H9 (cell line): Measurements from ENCODE around the gene ST7L. TPM values are rescaled to one million over a fixed set of nuclear protein-coding genes. Genes with fewer than 3 reads are reported as not detected.

Experiments used
- DNase-seq: peaks from one replicate; pipeline ENCODE4 v3.0.0-alpha.2; 2017
- H2AFZ ChIP-seq: one replicate; pipeline ENCODE4 v1.6.1; 2013; ENCODE audit warnings: mild to moderate bottlenecking, low read length, control low read depth, moderate library complexity
- H2AK5ac ChIP-seq: 2 replicates; pipeline ENCODE4 v1.6.1; 2013; ENCODE audit warnings: low read length, control low read depth, mixed read lengths; ENCODE audit not compliant: insufficient read length
- H2BK120ac ChIP-seq: one replicate; pipeline ENCODE4 v1.6.1; 2013; ENCODE audit warnings: low read depth, mild to moderate bottlenecking, low read length, control low read depth, inconsistent platforms; ENCODE audit not compliant: poor library complexity, severe bottlenecking
- H2BK12ac ChIP-seq: 2 replicates; pipeline ENCODE4 v1.6.1; 2013; ENCODE audit warnings: low read length, control low read depth, mixed read lengths, low read depth; ENCODE audit not compliant: insufficient read length
- H2BK15ac ChIP-seq: 2 replicates; pipeline ENCODE4 v1.6.1; 2013; ENCODE audit warnings: low read depth, low read length, control low read depth
- H2BK20ac ChIP-seq: one replicate; pipeline ENCODE4 v1.6.1; 2013; ENCODE audit warnings: low read depth, mild to moderate bottlenecking, low read length, control low read depth, inconsistent platforms; ENCODE audit not compliant: poor library complexity, severe bottlenecking
- H2BK5ac ChIP-seq: 2 replicates; pipeline ENCODE4 v1.6.1; 2013; ENCODE audit warnings: low read length, control low read depth, mixed read lengths; ENCODE audit not compliant: insufficient read length
- H3K14ac ChIP-seq: 2 replicates; pipeline ENCODE4 v1.6.1; 2013; ENCODE audit warnings: low read length, control low read depth; ENCODE audit not compliant: insufficient read depth
- H3K18ac ChIP-seq: 2 replicates; pipeline ENCODE4 v1.6.1; 2013; ENCODE audit warnings: low read depth, mild to moderate bottlenecking, mixed read lengths, low read length, control low read depth; ENCODE audit not compliant: insufficient read length
- H3K23ac ChIP-seq: 2 replicates; pipeline ENCODE4 v1.6.1; 2013; ENCODE audit warnings: low read length, control low read depth, mixed read lengths, low read depth; ENCODE audit not compliant: insufficient read length
- H3K23me2 ChIP-seq: 2 replicates; pipeline ENCODE4 v1.6.1; 2013; ENCODE audit warnings: low read depth, mild to moderate bottlenecking, mixed read lengths, low read length, control low read depth; ENCODE audit not compliant: insufficient read length, poor library complexity, severe bottlenecking
- H3K27ac ChIP-seq: 2 replicates; pipeline ENCODE4 v1.5.1; 2013; ENCODE audit warnings: low read length, control low read depth, mixed read lengths, low read depth; ENCODE audit not compliant: insufficient read length
- H3K27me3 ChIP-seq: 2 replicates; pipeline ENCODE4 v1.6.1; 2013; ENCODE audit warnings: low read length, control low read depth, inconsistent platforms; ENCODE audit not compliant: insufficient read depth
- H3K4ac ChIP-seq: 2 replicates; pipeline ENCODE4 v1.6.1; 2013; ENCODE audit warnings: low read depth, mild to moderate bottlenecking, control low read depth, inconsistent platforms, low read length, moderate library complexity
- H3K4me1 ChIP-seq: 2 replicates; pipeline ENCODE4 v1.6.1; 2013; ENCODE audit warnings: low read length, control low read depth, inconsistent platforms; ENCODE audit not compliant: insufficient read depth
- H3K4me2 ChIP-seq: 2 replicates; pipeline ENCODE4 v1.6.1; 2013; ENCODE audit warnings: low read length, control low read depth, mixed read lengths; ENCODE audit not compliant: insufficient read length, insufficient read depth
- H3K56ac ChIP-seq: 2 replicates; pipeline ENCODE4 v1.6.1; 2013; ENCODE audit warnings: low read depth, mild to moderate bottlenecking, mixed read lengths, low read length, control low read depth; ENCODE audit not compliant: insufficient read length
- H3K79me1 ChIP-seq: 2 replicates; pipeline ENCODE4 v1.6.1; 2013; ENCODE audit warnings: low read depth, mild to moderate bottlenecking, moderate library complexity, low read length, control low read depth, inconsistent platforms; ENCODE audit not compliant: insufficient read depth, poor library complexity, severe bottlenecking
- H3K79me2 ChIP-seq: 2 replicates; pipeline ENCODE4 v1.6.1; 2013; ENCODE audit warnings: low read length, control low read depth, inconsistent platforms; ENCODE audit not compliant: insufficient read depth
- H3K9ac ChIP-seq: 2 replicates; pipeline ENCODE4 v1.6.1; 2013; ENCODE audit warnings: low read length, control low read depth, mixed read lengths; ENCODE audit not compliant: insufficient read length; ENCODE audit errors: extremely low read depth
- H3K9me3 ChIP-seq: one replicate; pipeline ENCODE4 v1.6.1; 2013; ENCODE audit warnings: low read depth, low read length, inconsistent platforms; ENCODE audit not compliant: control insufficient read depth
- H3T11ph ChIP-seq: one replicate; pipeline ENCODE4 v1.6.1; 2013; ENCODE audit warnings: mild to moderate bottlenecking, low read length, control low read depth, inconsistent platforms
- H4K20me1 ChIP-seq: one replicate; pipeline ENCODE4 v1.6.1; 2013; ENCODE audit not compliant: control insufficient read depth, insufficient read length, insufficient read depth
- H4K5ac ChIP-seq: 2 replicates; pipeline ENCODE4 v1.6.1; 2013; ENCODE audit warnings: low read depth, mild to moderate bottlenecking, mixed read lengths, low read length, control low read depth; ENCODE audit not compliant: insufficient read length
- H4K8ac ChIP-seq: replicated peaks from 2 replicates; pipeline ENCODE4 v1.6.1; 2013; ENCODE audit warnings: low read length, control low read depth, mixed read lengths, low read depth; ENCODE audit not compliant: insufficient read length
- H4K91ac ChIP-seq: 2 replicates; pipeline ENCODE4 v1.6.1; 2013; ENCODE audit warnings: low read depth, mild to moderate bottlenecking, moderate library complexity, mixed read lengths, low read length, control low read depth; ENCODE audit not compliant: insufficient read length
- H3K27ac Mint-ChIP-seq, 3 experiments: 2 replicates in 2 of 3; 3 replicates in 1 of 3; pipeline ENCODE4 v1.8.0; 2020 to 2021; ENCODE audit warnings: mixed read lengths in 3 of 3, mild to moderate bottlenecking in 1 of 3, moderate library complexity in 1 of 3
- H3K27me3 Mint-ChIP-seq: 2 replicates; pipeline ENCODE4 v1.8.0; 2021; ENCODE audit warnings: low read depth, mild to moderate bottlenecking, moderate library complexity, mixed read lengths
- H3K36me3 Mint-ChIP-seq, 3 experiments: 2 replicates in 2 of 3; 3 replicates in 1 of 3; pipeline ENCODE4 v1.8.0; 2020 to 2021; ENCODE audit warnings: low read depth in 3 of 3, mixed read lengths in 3 of 3; ENCODE audit not compliant: insufficient read depth in 1 of 3
- H3K4me1 Mint-ChIP-seq, 2 experiments: 2 replicates each; pipeline ENCODE4 v1.8.0; 2020; ENCODE audit warnings: mixed read lengths in 2 of 2
- H3K4me3 Mint-ChIP-seq, 2 experiments: 2 replicates in 1 of 2; 3 replicates in 1 of 2; pipeline ENCODE4 v1.8.0; 2020 to 2021; ENCODE audit warnings: mild to moderate bottlenecking in 2 of 2, mixed read lengths in 2 of 2, moderate library complexity in 1 of 2
- H3K9me3 Mint-ChIP-seq, 2 experiments: 2 replicates in 1 of 2; 3 replicates in 1 of 2; pipeline ENCODE4 v1.8.0; 2020; ENCODE audit warnings: mild to moderate bottlenecking in 2 of 2, mixed read lengths in 2 of 2, moderate library complexity in 1 of 2
- WGBS: extraction: QIAGEN DNeasy Blood & Tissue Kit; methylation state at CpG from one replicate; pipeline ENCODE4 v1.1.7; 2013; ENCODE audit warnings: missing lambda C conversion rate, low lambda C conversion rate, mixed read lengths; ENCODE audit not compliant: insufficient read length; ENCODE audit errors: extremely low coverage; 5-methylcytosine and 5-hydroxymethylcytosine counted together
- total RNA-seq: library from RNA; stranded (reverse); gene quantifications from 2 replicates; pipeline ENCODE4 v1.2.1, GENCODE V29; 2021
- TF ChIP-seq, protein P1 (sequence below): fragments of 200-600 bp; sonication (generic); conservative IDR thresholded peaks from 3 replicates; pipeline ENCODE4 v1.8.0; 2021; ENCODE audit warnings: antibody characterized with exemption, mild to moderate bottlenecking

ST7L gene
- total RNA-seq, 1 experiment from 2014 or later: 16.0 TPM

DNA sequence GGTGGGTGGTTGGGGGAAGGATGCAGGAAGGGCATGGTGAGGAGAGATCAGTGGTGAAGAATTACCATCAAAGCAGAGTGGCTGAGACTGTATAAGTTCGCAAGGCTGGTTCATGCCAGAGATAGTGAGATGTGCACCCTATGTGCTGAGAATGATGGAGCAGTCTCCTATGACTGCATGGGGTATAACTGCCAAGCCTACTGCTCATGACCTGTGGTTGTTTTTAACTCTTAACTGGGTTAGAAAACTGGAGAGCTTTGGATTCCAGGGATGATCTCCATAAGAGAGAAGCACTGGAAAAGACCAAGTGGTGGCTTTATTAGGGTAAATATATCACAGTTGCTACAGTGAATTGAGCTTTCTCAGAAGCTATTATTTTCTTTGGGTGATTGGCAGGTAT, 94.0 kb downstream of the ST7L start:
- TF ChIP-seq, protein P1, sequence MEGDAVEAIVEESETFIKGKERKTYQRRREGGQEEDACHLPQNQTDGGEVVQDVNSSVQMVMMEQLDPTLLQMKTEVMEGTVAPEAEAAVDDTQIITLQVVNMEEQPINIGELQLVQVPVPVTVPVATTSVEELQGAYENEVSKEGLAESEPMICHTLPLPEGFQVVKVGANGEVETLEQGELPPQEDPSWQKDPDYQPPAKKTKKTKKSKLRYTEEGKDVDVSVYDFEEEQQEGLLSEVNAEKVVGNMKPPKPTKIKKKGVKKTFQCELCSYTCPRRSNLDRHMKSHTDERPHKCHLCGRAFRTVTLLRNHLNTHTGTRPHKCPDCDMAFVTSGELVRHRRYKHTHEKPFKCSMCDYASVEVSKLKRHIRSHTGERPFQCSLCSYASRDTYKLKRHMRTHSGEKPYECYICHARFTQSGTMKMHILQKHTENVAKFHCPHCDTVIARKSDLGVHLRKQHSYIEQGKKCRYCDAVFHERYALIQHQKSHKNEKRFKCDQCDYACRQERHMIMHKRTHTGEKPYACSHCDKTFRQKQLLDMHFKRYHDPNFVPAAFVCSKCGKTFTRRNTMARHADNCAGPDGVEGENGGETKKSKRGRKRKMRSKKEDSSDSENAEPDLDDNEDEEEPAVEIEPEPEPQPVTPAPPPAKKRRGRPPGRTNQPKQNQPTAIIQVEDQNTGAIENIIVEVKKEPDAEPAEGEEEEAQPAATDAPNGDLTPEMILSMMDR: no peak
- Histone ChIP-seq H3K18ac (no peak overlapping the region), H2BK15ac (no peak overlapping the region), H3K14ac (no peak overlapping the region), H4K5ac (no peak overlapping the region), H2BK12ac (no peak overlapping the region), H2AFZ (no peak overlapping the region), H2BK120ac (no peak overlapping the region), H3K56ac (no peak overlapping the region), H3K23me2 (no peaks in the 10 kb centered on the region), H3K27me3 (no peaks in the 10 kb centered on the region), H4K20me1 (no peaks in the 10 kb centered on the region), H3K27ac (no peak overlapping the region), H3T11ph (no peak overlapping the region), H3K4me2 (no peak overlapping the region), H3K4ac (no peak overlapping the region), H2BK20ac (no peak overlapping the region), H4K8ac (no peak overlapping the region), H4K91ac (no peak overlapping the region), H3K9ac (no peak overlapping the region), H3K9me3 (no peaks in the 10 kb centered on the region), H3K79me1 (no peaks in the 10 kb centered on the region), H3K79me2 (no peaks in the 10 kb centered on the region), H3K4me1 (peaks cover 3% of the 10 kb centered on the region; the same call in 1 of the 2 replicates), H2AK5ac (no peak overlapping the region), H3K23ac (no peak overlapping the region), H2BK5ac (no peak overlapping the region)
- DNase-seq: no peak
- Mint-ChIP-seq H3K4me3 (no peak overlapping the region), H3K27me3 (no peaks in the 10 kb centered on the region; the same call in 1 of the 2 replicates), H3K36me3 (peaks cover 0 to 7% (median 3%) of the 10 kb centered on the region in 3 experiments; a peak in 2 of 7 replicates), H3K27ac (peak overlapping the region in 2 of 3 experiments; percentile 2 to 30; a peak in 5 of 7 replicates), H3K9me3 (no peaks in the 10 kb centered on the region), H3K4me1 (peaks cover 38 to 39% of the 10 kb centered on the region in 2 experiments)
- no CpG with 5 or more reads among the region's 1 CpG for WGBS
